SK-N-MC (cell line): ENCODE data around the gene PROK2.

ENCODE experiments used
- EZH2 ChIP-seq: fragments of 200-600 bp; sonication (generic); IDR thresholded peaks from one replicate; pipeline ENCODE4 v1.6.1; 2017; ENCODE audit warnings: antibody characterized with exemption
- POLR2AphosphoS5 ChIP-seq: IDR thresholded peaks from 2 replicates; pipeline ENCODE4 v1.6.1; 2012; ENCODE audit warnings: mild to moderate bottlenecking, low read depth, low read length, borderline replicate concordance

GRCh38 chr3:71723452-71724170 lies 61.3 kb downstream of the PROK2 start:
- TF ChIP-seq POLR2AphosphoS5: no peak
- no peak for TF ChIP-seq EZH2
